Mucosa of descending colon (tissue), 3 donors: Measurements from ENCODE around the gene INVS. TPM values are rescaled to one million over a fixed set of nuclear protein-coding genes. Genes with fewer than 3 reads are reported as not detected.
A peak's percentile ranks its signal among the peaks of the same experiment; 100 is the strongest.
"Not testable (repeated sequence)": the region's sequence is repeated elsewhere in the genome, so short reads cannot be mapped to it uniquely, and the experiment has no call there.

ENCODE experiments used
- ATAC-seq: fragments of 200-7000 bp; cut with Tn5 transposase; one replicate; pipeline ENCODE4 v1.9.1; 2020; ENCODE audit warnings: mild to moderate bottlenecking, moderate library complexity
- DNase-seq, 3 donors: peaks; one replicate each; pipeline ENCODE4 v3.0.0-alpha.2; 2020
- H3K36me3 ChIP-seq: fragments of 200-600 bp; one replicate; pipeline ENCODE4 v1.8.0; 2021; ENCODE audit warnings: low read depth, mild to moderate bottlenecking
- H3K4me1 ChIP-seq: fragments of 200-600 bp; one replicate; pipeline ENCODE4 v1.8.0; 2021; ENCODE audit warnings: low read depth, mild to moderate bottlenecking
- H3K4me3 ChIP-seq: fragments of 200-600 bp; one replicate; pipeline ENCODE4 v1.8.0; 2021; ENCODE audit warnings: mild to moderate bottlenecking
- H3K9me3 ChIP-seq: fragments of 200-600 bp; one replicate; pipeline ENCODE4 v1.8.0; 2021; ENCODE audit warnings: mild to moderate bottlenecking
- CTCF ChIP-seq: fragments of 200-600 bp; IDR thresholded peaks from one replicate; pipeline ENCODE4 v1.8.0; 2022; ENCODE audit warnings: antibody characterized with exemption, mild to moderate bottlenecking
- intact Hi-C, 2 donors: fragments of 100-400 bp; cut with DNase I in 1 of 2; cut with micrococcal nuclease in 1 of 2; formaldehyde crosslinking; loops; one replicate each; pipeline versions ENCODE4 v1.11.0 to v1.11.1; 2022; cut with DNase I, micrococcal nuclease
- total RNA-seq, 3 donors: library from RNA; stranded (reverse); fragmentation: NEBNext Ultra II Directional in 2 of 3; extraction: Animal tissue kit (Norgen Biotek cat#: 25700) in 2 of 3; gene quantifications; one replicate each; pipeline versions ENCODE4 v1.2.1 to v1.2.4, GENCODE V29; 2021 to 2023
- donor health status: DM: no; HTN: no; CAD: no; lungs with moderate emphysema.
- donor health status: DM: no; HTN: no; CAD: no.
- donor health status: DM: no; HTN: yes; CAD: no.

INVS gene
- total RNA-seq, 3 donors from 2014 or later = 16.8 to 24.0 (median 19.3) TPM

- H3K4me3 ChIP-seq = no peak overlapping the region
- H3K36me3 ChIP-seq = no peaks in the 10 kb centered on the region
- no peaks in the 10 kb centered on the region for H3K4me1 ChIP-seq
- ATAC-seq = no peak
- TF ChIP-seq CTCF = no peak
- H3K9me3 ChIP-seq = no peaks in the 10 kb centered on the region
- intact Hi-C loops = no loop called here
- DNase-seq = no peak
Observed at GRCh38 chr9:100057624-100058023, 41.4 kb upstream of the INVS start.

GRCh38 chr9:100058699-100059579 lies 40.1 kb upstream of the INVS start:
- Histone ChIP-seq H3K36me3 (no peaks in the 10 kb centered on the region), H3K4me3 (no peak overlapping the region), H3K4me1 (no peaks in the 10 kb centered on the region), H3K9me3 (no peaks in the 10 kb centered on the region)
- ATAC-seq (no peak), DNase-seq (no peak)
- intact Hi-C loops = no loop called here
- TF ChIP-seq CTCF = no peak

DNA sequence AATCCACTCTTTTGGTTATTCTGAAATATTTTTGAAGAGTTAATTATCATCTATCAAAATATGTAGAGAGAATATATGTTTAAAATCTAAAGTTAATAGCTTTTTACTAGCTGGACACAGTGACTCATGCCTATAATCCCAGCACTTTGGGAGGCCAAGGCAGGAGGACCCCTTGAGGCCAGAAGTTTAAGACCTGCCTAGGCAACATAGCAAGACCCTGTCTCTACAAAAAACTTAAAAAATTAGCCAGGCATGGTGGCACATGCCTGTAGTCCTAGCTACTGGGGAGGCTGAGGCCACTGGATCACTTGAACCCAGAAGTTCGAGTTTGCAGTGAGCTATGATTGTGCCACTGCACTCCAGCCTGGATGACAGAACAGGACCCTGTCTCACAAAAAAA lies 36.4 kb upstream of the INVS start:
- H3K36me3 ChIP-seq, H3K4me1 ChIP-seq, intact Hi-C loops, H3K9me3 ChIP-seq, ATAC-seq, H3K4me3 ChIP-seq, DNase-seq: not testable (repeated sequence)

DNA sequence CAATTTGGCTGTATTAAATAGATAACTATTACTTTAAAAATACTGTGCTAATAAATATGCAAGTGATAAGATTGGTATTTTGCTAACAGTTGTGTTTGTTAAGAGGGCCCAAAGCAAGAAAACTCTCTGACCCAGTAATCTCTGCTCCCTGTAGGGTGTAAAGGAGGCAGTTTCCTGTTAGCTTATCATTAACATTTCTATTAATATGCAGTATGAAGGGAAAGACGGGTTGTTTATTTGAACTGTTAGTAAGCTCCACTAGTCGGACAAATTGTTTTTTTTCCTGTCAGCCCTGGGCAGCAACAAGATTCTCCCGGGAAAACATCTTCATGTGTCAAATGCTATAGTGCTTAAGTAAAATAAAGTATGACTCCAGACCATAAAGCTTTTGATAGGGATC lies 35.9 kb upstream of the INVS start:
- TF ChIP-seq CTCF = no peak
- DNase-seq (no peak), ATAC-seq (no peak)
- Histone ChIP-seq H3K9me3 (no peaks in the 10 kb centered on the region), H3K36me3 (no peaks in the 10 kb centered on the region), H3K4me3 (no peak overlapping the region), H3K4me1 (no peaks in the 10 kb centered on the region)
- intact Hi-C loops = no loop called here

- TF ChIP-seq CTCF = no peak
- H3K4me1 ChIP-seq = no peaks in the 10 kb centered on the region
- no peak for DNase-seq
- ATAC-seq = no peak
- intact Hi-C loops = no loop called here
- no peaks in the 10 kb centered on the region for H3K9me3 ChIP-seq
- no peaks in the 10 kb centered on the region for H3K36me3 ChIP-seq
- no peak overlapping the region for H3K4me3 ChIP-seq
Observed at GRCh38 chr9:100064872-100065581, 34.0 kb upstream of the INVS start.

DNA sequence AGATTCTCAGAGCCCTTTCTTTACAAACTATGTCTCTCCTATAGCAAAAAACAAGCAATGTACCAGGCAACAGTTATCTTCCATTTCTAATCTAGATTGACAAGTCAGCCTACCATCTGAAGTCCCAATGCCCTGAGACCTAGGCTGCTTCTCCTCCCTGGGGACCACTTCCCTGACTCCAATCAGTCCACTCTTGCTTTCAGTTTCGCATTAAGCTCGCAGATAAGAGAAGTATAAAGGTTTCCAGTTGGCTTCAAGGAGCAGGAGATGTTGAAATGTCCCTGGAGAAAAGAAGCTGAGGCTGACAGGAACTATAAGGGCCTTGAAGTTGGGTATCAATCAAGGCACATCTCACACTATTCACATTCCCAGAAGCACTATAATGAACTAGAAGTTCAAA lies 32.5 kb upstream of the INVS start:
- Histone ChIP-seq H3K4me3 (no peak overlapping the region), H3K4me1 (no peaks in the 10 kb centered on the region), H3K9me3 (no peaks in the 10 kb centered on the region), H3K36me3 (no peaks in the 10 kb centered on the region)
- ATAC-seq = peak; percentile 56
- no peak for TF ChIP-seq CTCF
- no peak for DNase-seq
- intact Hi-C loops = no loop called here

DNA sequence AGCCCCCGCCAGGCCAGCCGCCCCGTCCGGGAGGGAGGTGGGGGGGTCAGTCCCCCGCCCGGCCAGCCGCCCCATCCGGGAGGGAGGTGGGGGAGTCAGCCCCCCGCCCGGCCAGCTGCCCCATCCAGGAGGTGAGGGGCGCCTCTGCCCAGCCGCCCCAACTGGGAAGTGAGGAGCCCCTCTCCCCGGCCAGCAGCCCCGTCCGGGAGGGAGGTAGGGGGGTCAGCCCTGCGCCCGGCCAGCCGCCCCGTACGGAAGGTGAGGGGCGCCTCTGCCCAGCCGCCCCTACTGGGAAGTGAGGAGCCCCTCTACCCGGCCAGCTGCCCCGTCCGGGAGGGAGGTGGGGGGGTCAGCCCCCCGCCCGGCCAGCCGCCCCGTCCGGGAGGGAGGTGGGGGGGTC lies 31.1 kb upstream of the INVS start:
- H3K9me3 ChIP-seq, H3K4me1 ChIP-seq, intact Hi-C loops, H3K4me3 ChIP-seq, H3K36me3 ChIP-seq, DNase-seq, ATAC-seq: not testable (repeated sequence)

DNA sequence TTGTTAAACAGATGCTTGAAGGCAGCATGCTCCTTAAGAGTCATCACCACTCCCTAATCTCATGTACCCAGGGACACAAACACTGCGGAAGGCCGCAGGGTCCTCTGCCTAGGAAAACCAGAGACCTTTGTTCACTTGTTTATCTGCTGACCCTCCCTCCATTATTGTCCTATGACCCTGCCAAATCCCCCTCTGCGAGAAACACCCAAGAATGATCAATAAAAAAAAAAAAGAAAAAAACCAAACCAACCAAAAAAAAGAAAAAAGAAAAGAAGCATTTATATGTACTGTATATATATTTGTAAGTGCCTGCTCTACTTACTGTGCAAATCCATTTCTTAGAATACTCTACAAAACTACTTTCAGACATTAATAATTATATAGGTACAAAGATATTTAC lies 30.0 kb upstream of the INVS start:
- DNase-seq, ATAC-seq, intact Hi-C loops, H3K9me3 ChIP-seq, H3K36me3 ChIP-seq, H3K4me3 ChIP-seq, H3K4me1 ChIP-seq: not testable (repeated sequence)
